C4-2B (cell line): ENCODE data around the gene ACP6.

Experiments
- CTCF ChIP-seq: fragments of 450-650 bp; conservative IDR thresholded peaks from 2 replicates; pipeline ENCODE4 v1.5.1; 2017; ENCODE audit warnings: mild to moderate bottlenecking
- ZFX ChIP-seq: fragments of 450-650 bp; IDR thresholded peaks from 2 replicates; pipeline ENCODE4 v1.6.1; 2017

GRCh38 chr1:147635342-147635741, 35.0 kb downstream of the ACP6 start:
- no peak for TF ChIP-seq CTCF
- no peak for TF ChIP-seq ZFX
